Stimulated activated CD4-positive, alpha-beta T cell treated with anti-CD3 and anti-CD28 coated beads, TNF-alpha, amount 100 ng/mL, for 1 hour (primary cell): Measurements from ENCODE around the gene FGFR3.
A peak's percentile ranks its signal among the peaks of the same experiment; 100 is the strongest.
"Not testable (repeated sequence)": the region's sequence is repeated elsewhere in the genome, so short reads cannot be mapped to it uniquely, and the experiment has no call there.

Experiments used
- DNase-seq, 3 donors: peaks; one replicate each; pipeline ENCODE4 v3.0.0-alpha.2; 2020; ENCODE audit warnings: low read depth in 3 of 3, low spot score in 1 of 3

Gene FGFR3

GRCh38 chr4:1836650-1837049, 43.6 kb downstream of the FGFR3 start:
- no peak for DNase-seq

GRCh38 chr4:1837069-1837468, 44.0 kb downstream of the FGFR3 start:
- DNase-seq: no peak

DNA sequence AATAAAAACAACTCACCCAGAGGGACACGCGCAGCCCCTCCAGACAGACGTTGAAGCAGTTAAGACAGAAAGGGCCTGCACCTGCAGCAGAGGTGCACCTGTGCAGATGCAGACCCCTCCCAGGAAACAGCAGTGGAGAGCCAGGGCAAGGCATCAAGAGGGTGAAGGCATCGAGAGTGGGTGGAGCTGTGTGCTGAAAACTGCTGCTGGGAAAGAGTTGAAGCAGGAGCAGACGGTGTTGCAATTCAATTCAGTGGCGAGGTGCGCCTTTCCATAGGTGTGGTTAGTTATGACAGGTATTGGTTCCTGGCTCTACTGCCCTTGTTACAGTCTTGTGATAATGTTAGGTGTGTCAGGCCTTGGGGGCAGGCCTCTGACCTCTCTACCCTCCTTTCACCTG, 46.2 kb downstream of the FGFR3 start:
- DNase-seq: no peak

GRCh38 chr4:1841201-1841886, 48.3 kb downstream of the FGFR3 start:
- DNase-seq: no peak

DNA sequence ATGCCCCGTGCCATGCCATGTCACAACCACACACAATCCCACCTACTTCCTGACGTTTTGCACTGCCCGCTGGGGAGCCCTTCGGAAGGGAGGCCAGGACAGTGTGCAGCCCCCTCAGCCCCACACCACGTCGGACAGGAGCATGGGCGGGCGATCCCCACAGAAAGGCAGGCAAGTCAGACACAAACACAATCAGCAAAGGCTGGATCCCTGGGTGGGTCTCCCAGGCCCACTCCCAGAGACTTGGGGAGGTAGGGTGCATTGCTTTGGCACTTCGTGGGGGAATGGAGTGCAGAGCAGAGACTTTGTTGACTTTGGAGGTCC, 48.8 kb downstream of the FGFR3 start:
- DNase-seq: no peak

- DNase-seq: no peak
Observed at GRCh38 chr4:1842339-1842895, 49.3 kb downstream of the FGFR3 start.

- DNase-seq: no peak
Observed at GRCh38 chr4:1842993-1843448, 49.9 kb downstream of the FGFR3 start.

DNA sequence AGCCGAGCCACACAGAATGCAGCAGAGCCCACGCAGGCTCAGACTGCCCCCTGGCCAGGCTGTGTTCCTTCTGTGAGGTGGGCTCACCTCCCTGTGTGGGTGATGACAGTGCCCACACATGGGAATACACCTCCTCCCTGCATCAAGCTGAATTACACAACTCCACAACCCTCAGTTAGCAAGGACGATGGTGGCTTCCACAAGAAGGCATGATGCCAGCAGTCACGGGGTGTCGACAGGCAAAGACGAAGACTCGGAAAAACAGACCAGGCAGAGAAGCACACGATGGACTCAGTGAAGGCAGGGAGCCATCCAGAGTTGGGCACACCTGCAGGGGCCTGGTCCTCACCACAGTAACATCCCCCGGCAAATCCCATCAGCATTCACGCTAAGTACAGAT, 50.8 kb downstream of the FGFR3 start:
- no peak for DNase-seq

DNA sequence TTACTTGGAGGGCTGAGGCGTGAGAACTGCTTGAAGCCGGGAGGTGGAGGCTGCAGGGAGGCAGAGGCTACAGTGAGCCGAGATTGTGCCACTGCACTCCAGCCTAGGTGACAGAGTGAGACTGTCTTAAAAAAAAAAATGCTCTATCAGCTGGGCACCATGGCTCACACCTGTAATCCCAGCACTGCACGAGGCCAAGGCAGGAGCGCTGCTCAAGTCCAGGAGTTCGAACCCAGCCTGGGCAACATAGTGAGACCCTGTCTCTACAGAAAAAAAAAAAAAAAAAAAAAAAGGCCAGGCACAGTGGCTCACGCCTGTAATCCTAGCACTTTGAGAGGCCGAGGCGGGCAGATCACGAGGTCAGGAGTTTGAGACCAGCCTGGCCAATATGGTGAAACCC, 51.5 kb downstream of the FGFR3 start:
- DNase-seq: not testable (repeated sequence)

DNA sequence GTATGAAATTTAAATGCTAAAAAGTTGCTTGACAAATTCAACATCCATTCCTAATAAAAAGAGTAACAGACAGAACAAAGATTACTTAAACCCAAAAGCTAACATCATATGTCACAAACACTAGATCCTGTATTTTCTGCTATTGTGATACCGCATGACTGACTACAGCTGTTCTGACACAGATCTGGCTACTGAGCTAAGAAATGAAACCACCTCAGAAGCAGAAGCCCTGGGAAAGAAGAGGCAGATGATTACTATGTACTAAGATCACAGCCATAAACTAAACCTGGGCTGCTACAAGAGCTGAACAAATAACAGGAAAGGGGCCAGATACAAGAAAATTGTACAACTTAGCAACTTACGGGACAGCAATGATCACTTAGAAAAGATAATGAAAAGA, 53.5 kb downstream of the FGFR3 start:
- no peak for DNase-seq

GRCh38 chr4:1850276-1850675, 57.2 kb downstream of the FGFR3 start:
- no peak for DNase-seq

- DNase-seq: no peak
Observed at GRCh38 chr4:1851160-1851559, 58.1 kb downstream of the FGFR3 start.

DNA sequence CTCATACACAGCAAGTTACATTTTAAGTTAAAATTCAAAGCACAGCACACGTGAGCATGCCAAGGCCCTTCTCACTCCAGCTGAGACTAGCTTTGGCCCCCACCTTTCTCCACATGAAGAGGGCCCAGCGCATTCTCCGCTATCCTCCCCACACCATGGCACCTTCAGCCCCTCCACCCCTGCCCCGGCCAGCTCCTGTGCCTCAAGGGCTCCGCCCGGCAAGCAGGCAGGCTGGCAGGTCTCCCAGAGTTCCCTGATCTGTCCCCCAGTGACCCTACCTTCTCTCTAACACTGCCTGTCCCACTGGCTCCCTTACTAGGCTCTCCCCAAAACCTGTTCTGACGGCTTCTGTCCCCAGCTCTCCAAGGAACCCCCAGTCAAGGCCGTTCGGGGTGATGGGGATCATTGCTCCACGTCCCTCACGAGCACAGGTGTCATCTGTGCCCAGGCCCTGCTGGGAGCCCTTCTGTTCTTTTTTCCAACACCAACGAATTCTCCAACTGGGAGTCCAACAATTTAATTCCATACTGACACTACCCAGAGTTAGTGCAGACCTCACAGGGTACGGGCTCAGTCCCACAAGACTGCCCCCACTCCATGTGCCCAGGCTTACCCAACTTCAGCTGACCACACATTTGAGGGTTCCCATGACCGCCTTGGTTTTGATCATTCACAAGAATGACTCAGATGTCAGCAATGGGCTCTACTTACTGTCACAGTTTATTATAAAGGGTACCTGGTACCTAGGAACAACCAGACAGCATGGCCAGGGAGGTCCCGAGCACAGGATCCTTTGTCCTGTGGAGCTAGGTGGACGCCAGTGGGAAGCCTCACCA, 58.7 kb downstream of the FGFR3 start:
- DNase-seq: no peak

- no peak for DNase-seq
Observed at GRCh38 chr4:1852904-1853623, 60.0 kb downstream of the FGFR3 start.

GRCh38 chr4:1854752-1855151, 61.7 kb downstream of the FGFR3 start:
- no peak for DNase-seq

DNA sequence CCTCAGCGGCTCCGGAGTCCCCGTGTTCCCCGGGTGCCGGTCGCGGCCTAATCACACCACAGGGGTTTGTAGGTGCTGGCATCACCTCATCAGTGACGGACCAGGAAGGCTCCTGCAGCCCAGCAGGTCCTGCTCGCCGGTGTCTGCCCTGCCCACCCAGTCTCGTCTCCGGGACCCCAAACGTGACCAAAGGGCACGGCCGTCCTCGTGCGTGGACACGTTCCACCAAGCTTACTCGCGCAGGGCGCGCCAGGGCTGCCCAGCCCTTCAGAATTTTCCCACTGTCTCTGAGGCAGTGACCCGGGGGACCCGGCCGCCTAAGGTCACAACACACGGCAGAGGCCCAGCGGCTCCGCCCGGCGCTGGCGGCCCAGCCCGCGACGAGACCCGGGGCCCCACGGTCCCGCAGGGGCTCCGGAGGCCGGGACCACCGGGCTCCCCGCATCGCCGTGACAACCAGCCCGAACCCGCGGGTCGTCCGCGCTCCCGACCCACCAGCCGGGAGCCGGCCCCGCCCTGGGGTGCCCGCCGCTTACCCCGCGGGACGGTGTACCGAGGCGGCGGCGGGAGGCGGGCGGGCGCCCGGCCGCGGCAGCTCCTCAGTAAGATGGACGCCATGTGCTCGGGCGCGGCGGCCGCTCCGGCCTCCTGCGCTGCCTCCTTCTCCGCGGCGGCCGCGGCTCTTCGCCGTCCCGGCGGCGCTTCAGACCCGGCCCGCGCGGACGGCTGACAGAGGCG, 62.4 kb downstream of the FGFR3 start:
- no peak for DNase-seq

GRCh38 chr4:1856071-1856942, 63.2 kb downstream of the FGFR3 start, which contains the start of gene LETM1:
LETM1 (minus strand) TSS chr4:1856156; CDS start chr4:1855950, 206 bp downstream.
- peak; percentile 81 to 88 (median 83) for DNase-seq

DNA sequence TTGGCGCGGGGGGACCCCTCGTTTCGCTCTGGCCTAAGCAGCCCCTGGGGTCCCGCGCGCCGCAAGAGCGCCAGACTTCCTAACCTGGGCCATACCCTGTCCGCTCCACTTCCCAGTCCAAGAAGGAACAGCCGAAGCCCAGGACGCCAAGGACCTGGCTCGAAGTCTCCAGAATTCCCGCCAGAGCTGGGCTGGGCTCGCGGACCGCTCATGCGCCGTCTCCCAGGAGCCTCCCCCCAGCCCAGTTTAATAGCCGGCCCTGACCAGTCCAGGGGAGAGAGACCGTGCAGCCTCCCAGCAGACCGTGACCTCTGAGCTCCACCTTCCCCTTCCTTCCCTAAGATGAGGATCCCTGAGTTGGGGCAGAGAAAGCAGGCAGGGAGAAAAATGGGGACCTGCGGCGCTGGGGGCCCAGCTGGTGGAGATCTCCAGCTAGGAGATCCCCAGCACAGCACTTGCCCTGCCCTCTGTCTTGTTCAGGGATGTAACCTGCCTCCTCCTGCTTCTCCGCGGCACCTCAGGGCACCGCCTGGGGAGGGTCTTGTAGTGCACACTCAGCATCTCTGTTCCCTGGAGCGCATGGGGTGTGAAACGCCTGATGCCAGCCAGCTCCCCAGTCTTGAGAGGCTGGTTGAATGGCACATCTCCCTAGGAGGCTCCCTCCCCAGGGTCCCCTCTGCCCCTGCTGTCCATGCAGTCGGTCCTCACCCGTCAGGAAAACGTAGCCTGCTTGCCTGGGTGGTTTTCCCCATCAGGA, 64.0 kb downstream of the FGFR3 start:
- DNase-seq: no peak

DNA sequence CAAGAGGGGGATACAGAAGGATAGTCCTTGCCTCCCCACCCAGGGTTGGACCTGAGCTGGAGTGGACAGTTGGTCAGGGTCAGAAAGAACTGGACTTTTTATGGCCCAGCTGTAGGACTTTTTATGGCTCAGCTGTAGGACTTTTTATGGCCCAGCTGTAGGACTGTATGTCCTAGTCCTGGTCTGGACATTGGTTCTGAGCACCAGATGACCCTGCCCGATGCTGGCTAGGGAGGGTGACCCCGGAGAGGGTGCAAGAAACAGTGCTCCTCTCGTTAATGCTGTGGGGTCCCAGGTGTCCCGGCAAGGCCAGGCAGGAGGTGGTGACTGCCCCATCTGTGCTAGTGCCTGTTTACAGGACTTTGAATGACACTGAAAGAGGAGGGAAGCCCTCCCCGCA, 64.8 kb downstream of the FGFR3 start:
- DNase-seq: no peak
